COLO829 (cell line): ENCODE results near the gene SERTM1.

Source experiments
- DNase-seq: peaks from one replicate; pipeline ENCODE4 v3.0.0; 2012; ENCODE audit warnings: low spot score

SERTM1 gene

DNA sequence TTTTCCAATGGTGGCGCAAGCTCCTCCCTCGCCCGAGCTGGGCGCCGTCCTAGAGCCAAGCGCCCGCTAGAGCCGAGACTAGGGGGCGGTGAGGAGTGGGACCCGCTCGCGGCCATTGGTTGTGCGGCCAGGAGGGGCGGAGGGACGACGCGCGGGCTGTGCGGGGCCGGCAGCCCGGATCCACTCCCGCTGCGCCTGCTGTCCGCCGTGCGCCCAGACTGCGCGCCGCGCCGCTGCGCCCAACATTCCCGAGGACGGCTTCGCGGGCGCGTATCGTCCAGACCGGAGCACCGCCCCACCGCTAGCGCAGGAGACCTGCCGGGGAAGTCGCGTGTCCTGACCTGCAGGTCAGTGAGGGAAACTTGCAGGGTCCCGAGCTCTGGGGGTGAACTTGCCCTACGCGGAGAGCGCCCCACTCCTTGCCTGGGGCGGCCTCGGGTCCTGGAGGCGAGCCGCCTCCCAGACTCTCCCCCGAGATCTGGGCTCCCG is at the start of gene SERTM1:
TSS of gene SERTM1 (plus strand) at position 183 of the 489 bp plus-strand sequence. CDS start 21,059 bp downstream, outside the sequence.
- DNase-seq, result no peak

DNA sequence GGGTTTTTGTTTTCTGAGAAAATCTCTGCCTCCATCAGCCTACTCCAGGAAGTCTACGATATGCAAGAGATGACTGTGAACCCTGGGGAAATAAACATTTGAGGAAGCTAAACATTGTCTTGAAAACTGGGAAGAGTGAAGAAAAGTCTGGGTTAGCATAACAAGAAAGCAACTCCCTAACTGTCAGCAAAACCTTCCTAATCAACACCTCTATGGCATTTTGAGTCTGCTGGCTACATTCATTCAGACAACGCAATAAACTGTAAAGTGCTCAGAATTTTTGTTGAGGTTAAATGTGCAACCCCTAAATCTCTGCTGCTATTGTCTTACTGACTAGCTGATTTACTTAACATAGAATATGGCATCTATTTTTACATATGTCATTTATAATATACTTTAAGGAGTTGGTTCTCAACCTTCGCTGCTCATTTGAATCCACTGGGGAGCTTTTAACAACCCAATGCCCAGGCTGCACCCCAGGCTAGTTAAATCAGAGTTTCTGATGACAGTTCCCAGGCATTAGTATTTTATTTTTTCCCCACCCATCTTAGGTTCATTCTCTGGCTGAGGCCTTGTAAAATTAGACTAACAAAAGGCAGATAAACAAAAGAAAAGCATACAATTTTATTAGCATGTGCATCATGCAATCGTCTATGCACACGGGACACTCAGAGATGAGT is 45.3 kb upstream of the SERTM1 start:
- no peak for DNase-seq

DNA sequence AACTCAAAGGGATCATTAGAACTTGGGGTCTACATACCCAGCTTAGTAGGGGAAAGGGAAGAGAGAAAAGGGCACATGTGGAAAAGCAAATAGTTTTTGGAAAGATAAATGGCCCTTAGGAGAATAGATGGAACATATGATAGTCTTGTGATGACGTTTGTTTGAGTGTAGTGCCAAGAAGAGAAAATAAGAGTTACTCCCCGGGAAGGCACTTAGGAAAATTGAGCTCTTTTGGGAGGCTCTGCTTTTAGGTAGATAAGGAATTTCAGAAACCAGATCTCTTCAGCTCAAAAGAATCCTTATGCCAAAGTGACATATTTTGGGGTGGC is 44.8 kb upstream of the SERTM1 start:
- no peak for DNase-seq

DNA sequence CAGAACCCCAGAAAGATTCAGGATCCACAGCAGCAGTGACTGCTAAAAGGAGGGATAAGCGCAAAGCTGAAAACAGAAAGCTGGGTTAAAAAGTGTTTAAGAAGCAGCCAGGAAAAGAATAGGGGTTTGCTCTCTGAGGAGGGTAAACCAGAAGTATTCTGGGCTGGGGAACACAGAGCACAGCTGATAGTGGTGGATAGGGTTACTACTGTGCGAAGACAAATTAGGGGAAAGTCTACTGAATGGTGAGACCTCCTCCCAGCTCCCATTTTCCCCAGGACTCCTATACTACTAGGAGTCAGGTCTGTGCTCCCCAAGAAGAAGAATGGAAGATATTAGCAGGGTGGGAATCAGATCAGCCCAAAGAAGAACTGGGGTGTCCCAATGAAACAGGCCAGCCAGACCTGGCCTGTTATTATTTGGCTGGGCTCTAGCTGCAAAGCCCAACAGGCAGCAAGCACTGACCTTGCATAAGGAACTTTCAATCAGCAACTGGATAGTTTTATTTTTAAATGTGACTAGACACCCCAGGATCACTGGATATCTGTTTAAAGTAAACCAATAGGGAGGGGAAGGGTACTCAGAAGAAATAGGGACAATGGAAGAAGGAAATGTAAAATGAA is 43.5 kb upstream of the SERTM1 start:
- DNase-seq, result no peak

DNA sequence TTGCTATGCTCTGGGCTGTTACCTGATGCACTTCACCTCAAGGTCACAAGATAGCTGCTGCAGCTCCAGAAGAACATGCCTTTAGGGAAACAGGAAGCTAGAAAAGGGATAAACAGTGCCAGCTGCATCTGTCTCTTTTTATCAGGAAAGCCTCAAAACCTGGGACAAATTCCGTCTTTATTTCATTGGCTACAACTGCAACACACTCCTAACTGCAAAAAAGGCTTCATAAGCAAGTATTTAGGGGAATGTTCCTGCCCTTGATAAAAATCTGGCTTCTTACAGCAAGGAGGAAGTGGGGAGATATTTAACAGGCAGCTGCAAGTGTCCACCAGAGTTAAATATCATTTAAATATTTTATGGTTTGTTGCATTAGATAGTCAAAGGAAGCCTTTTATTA is 34.2 kb upstream of the SERTM1 start:
- DNase-seq, result no peak

DNA sequence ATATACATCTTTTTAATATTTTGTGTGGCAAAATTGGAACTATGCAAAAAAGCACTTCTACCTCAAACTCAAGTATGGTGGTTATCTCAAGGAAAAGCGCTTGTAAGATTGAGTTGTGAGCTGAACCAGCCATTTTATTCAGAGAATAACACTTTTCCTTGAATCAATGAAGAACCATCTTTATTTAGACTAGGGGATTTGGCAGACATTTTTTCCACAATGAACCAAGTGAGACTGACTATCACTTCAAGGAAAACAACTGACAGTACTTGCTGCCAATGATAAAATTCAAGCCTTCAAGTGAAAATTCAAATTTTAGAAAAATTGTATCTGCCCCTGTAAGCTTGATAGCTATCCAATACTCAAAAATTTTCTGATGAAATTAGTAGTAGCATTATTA is 23.2 kb upstream of the SERTM1 start:
- DNase-seq, result no peak

DNA sequence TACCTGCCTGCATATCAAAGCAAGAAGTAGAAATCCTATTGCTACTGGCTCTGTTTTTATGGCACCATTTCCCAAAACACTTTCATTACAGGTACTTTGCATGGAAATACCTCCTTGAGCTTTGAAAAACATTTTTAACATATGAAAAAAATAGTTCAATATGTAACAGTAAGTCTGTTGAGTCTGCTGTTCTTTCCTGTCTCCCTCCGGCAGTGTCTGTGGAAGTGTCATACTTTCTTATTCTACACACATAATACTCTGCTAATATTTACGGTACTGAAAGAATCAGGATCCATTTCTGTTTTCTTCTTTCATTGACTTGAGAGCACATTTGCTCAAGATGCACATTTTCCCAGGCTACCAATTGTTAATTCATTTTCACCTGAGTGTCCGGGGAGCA is 8.2 kb upstream of the SERTM1 start:
- DNase-seq, result no peak

DNA sequence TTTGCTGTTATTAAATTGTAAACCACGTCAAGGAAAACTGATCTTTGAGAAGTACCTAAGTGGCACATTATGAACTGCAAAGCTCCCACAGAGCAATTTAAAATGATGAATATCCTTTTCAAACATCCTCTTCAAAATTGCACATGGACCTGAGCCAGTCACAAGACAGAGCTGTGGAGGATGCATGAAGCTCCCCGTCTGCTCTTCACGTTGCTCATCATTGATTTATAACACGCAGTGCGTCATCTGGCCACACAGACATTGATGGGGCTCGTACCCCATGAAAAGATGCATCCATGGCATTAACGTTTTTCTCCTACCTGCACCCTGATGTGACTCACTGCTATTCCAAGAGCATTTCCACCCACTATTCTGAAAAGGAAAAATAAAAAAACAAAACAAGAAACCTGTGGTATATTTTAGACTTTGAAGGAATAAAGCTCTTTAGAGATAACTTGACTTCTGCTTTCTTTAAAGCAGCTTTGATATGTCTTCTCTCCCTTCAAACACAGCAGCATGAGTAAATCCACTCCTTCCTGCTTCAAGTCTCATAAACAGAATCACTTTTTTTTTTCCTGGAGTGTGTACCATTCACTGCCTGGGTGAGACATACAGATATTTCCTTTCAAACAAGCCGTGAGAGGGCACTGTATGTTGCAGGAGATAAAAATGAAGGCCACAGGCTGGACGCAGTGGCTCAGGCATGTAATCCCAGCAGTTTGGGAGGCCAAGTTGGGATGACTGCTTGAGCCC is 7.2 kb upstream of the SERTM1 start:
- DNase-seq, result no peak

DNA sequence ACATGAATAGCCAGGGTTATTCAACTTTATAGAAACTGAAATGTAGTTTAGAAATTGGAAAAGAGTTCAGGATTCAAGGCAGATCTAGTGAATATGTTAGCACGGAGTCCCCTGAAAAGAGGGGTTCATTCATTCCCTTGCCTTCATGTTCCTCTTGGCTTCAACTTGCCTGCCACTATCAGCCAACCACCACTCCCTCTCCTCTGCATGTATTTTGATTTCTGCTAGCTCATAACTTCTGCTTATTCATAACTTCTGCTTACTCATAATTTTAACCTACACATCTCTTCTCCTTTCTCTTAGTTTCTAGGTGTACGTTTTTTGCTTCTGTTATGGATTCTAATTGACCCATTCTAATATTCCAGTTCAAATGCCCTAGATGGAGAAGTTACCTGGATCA is 5.5 kb upstream of the SERTM1 start:
- no peak for DNase-seq

DNA sequence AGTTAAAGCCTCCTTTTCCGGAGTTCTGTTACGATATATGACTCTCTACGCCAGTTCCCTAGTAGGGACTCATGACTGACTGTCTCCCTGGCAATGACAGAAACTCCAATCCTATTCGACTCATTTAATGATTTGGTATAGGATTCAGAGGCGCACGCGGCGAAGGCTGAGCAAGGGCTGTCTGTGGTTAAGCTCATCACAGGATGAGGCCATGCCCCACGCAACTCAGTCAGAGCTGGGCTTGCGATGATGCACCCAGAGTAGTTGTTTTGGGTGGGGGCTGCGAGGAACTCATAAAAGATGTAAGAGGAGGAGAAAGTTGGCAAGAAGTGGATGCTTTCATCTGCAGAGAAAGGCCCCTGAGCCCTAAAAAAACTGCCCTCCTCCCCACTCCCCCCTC is 468 bp upstream of the SERTM1 start:
- DNase-seq, result no peak

DNA sequence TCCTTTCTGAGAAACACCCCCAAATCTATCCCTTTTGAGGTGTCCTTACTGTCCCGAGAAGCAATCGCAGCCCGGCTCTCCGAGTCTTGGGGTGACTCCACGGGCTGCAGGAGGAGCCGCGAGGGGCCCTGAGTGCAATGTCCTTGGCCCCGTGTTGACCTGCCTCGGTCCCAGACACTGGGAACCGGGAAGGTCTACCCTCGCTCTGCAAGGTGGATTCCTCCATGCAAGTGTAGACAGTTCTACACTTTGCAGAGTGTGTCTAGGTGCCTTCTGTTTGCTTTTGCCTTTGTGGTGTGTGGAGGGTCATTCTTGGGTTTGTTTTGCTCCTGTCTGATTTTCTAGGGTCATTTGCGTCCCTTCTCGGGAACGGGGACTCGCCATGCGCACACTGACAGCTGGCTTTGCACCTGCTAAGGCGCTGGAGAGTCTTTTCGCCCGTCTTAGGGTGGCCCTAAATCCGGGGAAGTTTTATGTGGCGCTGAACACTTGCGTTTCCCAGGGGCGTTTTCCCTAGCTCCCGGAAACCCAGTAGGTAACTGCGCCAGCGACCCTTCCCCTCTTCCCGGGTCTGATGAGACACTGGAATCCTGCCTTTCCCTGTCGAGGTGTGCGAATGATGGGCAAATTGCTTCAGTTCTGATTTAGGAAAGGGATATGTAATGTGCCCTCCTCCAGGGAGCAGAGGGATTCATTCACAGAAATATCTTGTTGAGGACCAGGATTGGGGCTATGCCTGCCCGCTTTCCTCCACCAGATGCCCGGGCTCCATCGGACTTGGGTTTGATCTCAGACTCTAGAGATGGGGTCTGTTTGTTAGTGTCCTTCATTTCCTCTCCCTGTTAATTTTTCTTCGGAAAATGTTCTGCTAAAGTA is 755 bp downstream of the SERTM1 start:
- DNase-seq, result no peak

DNA sequence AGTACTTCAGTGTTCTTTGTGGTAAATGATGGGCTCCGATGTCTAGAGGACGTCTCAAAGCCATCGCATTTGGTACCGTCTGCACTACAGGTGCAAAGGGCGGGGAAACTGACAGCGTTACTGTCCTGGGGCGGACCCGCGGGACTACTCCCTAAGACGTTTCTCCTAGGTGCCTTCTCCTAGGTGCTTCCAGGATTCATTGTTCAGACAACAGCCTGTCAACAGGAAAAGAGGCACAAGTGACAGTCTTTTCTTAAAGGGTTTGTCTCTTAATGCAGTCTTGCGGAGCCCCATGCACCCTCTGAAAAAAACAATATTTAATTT is 1.4 kb downstream of the SERTM1 start:
- no peak for DNase-seq

DNA sequence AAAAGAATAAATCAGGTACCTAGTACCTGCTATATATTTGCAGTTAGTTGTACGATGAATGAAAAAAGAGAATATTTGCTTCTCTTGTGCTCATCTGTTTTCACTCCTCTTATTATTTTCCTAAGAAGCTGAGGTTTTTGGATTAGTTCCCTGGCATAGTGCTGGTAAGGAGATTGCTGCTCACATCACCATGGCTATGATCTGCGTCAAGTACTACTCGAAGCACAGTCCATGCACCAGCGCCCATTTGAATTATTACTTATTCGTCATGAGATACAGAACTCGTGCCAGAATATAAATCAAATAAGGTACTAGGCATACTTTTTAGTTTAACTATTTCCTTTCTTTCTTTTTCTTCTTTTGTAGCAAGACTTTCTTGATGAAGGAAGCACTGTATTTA is 7.1 kb downstream of the SERTM1 start:
- DNase-seq, result no peak

DNA sequence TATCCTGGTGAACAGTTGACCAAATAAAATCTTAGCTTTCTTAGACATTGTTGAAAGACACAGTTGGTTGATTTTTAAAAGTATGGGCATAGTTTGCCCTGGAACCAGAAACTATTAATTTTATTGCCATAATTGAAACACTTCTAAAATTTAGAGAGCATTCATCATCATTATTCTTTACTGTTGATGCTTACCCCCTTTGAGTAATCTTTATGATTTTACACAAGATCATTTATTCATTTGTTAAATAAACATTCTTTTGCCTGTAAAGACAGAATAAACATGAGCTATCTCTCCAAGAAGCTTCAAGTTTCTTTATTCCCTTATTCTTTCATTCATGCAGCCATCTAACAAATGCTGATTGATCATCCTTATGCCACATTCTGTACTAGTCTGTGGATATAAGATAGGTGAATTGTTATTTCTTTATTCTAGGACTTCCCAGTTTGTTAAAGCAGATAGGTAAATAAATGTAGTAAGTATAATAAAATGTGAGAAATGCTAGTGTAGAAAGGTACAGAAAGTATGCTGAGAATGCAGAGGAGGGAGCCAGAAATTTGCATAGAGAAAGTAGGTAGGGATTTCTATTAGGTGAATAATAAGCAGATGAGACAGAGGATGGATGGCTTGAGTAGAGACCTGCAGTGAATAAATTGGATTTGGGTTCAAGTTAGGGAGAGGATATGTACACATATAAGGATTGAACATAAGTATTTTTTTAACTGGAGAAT is 8.2 kb downstream of the SERTM1 start:
- DNase-seq, result no peak

DNA sequence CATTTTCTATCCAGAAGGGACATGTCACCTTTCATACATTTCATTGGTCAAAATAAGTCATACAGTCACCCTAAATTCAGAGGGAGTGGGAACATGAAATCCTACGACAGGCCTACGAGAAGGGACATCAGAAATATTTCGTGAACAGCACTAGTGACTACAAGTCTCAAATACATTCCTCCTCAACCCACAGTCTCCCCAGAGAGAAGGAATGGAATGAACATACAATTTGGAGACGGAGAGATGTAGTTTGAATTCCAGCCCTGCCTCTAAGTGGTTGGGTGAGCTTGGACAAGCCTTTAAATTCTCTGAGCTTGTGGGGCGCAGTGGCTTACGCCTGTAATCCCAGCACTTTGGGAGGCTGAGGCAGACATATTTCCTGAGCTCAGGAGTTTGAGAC is 9.9 kb downstream of the SERTM1 start:
- DNase-seq, result no peak

DNA sequence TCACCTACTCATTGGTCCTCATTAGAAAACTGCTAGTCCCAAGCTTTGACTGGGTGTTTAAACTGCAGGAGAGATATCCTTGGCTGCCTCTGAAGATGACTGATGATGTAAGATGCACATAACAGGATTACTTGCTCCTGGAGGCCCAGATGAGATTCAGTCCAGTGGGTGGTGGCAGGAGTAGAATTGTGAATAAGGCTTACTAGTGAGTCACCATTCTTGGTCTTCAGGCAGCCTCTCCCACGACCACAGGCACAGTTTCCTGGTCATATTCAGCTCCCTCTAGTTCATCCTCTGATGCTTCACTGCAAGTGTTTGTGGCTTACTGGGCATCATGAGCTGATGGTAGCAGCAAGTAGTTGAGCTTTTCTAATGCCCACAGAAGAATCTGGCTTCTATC is 12.1 kb downstream of the SERTM1 start:
- DNase-seq, result no peak

DNA sequence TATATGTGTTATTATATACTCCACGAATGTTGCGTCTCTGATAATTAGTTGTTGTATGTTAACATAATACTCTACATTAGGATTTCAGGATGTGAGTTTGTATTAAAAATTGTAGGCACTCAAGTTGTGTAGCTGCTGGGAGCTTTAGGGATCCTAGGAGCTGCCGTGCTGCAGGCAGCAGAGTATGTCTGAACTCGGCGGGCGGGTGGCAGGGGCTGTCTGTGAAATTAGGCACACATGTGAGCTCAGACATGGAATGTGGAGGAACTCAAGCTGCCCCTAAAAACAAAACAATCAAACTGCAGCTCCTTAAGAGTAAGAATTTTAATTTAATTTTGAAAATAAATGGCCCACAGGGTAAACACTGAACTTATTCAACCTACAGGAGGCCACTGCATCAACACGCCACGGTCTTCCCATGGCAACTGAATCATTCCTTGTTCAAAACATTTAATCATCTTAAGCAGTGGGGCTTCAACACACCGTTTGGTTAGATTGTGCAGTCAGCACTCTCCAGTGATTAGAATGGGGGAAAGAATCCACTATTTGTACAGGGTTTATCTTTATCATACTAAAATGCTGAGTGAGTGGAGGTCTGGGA is 22.7 kb downstream of the SERTM1 start:
- no peak for DNase-seq

DNA sequence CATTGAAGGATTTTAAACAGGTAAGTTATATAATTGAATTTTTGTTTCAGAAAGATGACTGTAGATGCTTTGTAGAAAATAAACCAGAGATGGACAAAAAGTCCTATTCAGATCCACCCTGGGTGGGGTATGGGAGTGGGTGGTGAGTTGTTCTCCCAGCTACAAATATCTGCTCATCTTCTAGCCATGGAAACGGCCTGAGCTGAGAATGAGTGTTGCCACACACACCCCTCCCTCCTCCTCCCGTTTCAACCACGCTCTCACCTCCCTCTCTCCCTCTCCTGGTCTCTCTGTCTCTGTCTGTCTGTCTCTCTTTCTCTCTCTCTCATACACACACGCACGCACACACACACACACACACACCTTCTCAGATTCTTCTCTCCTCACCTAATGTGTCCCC is 26.4 kb downstream of the SERTM1 start:
- no peak for DNase-seq

DNA sequence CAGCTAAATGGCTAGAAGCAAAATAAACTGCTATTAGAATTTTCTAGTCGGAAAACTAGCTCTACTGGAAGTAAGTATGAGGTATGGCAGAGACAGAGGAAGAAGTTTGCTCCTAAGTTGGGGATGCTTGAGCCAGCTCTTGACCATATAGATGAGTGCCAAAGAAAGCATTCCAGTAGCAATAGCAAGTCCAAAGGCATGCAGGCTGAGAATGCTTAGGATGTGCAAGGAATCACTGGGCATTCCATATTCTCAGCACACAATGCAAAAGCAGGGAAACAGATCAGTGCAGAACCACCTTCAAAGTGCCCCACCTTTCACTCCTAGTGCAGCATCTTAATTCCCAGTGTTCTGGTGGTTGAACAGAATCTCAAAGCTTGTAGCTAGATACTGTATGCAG is 32.9 kb downstream of the SERTM1 start:
- no peak for DNase-seq

DNA sequence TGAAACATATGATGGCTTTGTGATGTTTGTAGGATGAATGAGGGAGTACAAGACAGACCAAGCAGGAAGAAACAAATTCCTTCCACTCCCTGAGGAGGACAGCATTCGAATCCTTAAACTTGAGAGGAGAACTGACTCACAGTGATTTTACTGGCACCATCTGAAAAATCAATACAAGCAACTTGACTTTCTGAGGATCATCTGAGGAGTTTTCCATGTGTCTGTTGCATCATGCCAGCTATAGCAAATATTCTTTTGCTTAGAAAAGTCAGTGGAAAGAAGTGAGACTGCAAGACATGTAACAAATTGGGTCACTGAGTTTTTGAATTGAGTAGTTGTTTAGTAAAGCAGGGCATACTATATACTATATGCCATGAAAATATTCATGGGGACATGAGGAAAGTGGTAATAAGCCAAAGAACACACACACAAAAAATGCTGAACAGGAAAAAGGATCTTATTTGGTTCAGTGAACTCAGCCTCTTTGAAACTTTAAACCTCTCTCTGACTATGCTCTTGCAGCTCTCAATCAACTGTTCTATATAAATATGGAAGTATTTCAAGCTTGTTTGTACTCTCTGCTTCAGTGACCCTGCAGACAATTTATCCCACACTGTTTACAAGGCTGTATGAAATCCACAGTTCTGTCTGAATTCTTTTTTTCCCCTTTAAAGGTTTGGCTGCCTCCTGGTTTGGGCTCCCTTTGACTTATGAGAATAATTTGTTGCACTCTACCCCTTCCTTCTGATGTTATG is 35.5 kb downstream of the SERTM1 start:
- no peak for DNase-seq

DNA sequence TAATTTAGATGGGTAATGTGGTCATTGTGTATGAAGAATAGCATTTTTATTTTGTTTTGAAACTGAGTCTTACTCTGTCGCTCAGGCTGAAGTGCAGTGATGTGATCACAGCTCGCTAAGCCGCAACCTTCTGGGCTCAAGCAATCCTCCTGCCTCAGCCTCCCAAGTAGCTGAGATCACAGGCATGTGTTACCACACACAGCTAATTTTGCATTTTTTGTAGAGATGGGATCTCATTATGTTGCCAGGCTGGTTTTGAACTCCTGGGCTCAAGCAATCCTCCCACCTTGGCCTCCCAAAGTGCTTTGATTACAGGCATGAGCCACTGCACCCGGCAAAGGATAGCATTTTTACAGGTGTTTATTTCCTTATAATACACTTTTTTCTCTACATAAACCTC is 36.6 kb downstream of the SERTM1 start:
- DNase-seq, result no peak
